ENCODE data around the gene GTPBP1. TPM values are rescaled to one million over a fixed set of nuclear protein-coding genes. Genes with fewer than 3 reads are reported as not detected.

GTPBP1 gene
- polyA plus RNA-seq, 1 of the 3 experiments (the other 2 are of a cell fraction) = 15.2 TPM

DNA sequence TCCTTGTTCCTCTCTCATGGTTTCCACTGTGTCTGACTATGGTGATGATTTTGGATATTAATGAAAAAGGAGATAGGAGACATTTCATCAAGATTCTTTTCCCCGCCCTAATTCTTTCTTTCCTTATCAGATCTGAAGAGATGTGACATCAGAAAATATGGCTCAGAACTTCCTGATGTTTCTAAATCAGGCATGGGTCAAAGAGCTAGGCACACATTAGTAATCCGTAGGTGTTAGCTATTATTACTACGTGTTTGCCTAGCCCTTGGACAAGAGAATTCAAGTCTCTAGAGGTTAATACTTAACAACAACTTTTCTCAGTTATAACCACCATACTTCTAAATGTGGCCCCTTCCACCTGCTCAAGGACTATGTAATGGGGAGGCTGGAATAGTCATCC is 10.8 kb upstream of the GTPBP1 start:
- Histone ChIP-seq H3K9me2 (no peaks in the 10 kb centered on the region), H3K4me1 (ENCODE audit: control insufficient read depth in 1 of 2, insufficient read depth in 2 of 2, low read depth in 1 of 2, low read length in 1 of 2) (peaks cover 5 to 20% of the 10 kb centered on the region in 2 experiments; a peak in 2 of 4 replicates), H4K20me1 (ENCODE audit: insufficient read depth) (no peaks in the 10 kb centered on the region), H3K36me3 (replicated peaks in 1 of 2; ENCODE audit: control insufficient read depth in 1 of 2, insufficient read depth in 2 of 2, low read length in 1 of 2) (no peaks in the 10 kb centered on the region), H3K79me2 (ENCODE audit: insufficient read depth) (peaks cover 90% of the 10 kb centered on the region), H3F3A (replicated peaks; ENCODE audit: insufficient read depth) (peaks cover 29% of the 10 kb centered on the region), H3K4me2 (no peak overlapping the region), H3K27ac (ENCODE audit: low read depth in 2 of 2, low read length in 1 of 2) (no peak overlapping the region), H3K9me3 (no peaks in the 10 kb centered on the region), H3K9ac (no peak overlapping the region), H3K27me3 (ENCODE audit: insufficient read depth) (no peaks in the 10 kb centered on the region), H2AFZ (ENCODE audit: low read depth) (no peak overlapping the region), H3K4me3 (ENCODE audit: low read depth in 2 of 2, low read length in 1 of 2) (no peak overlapping the region)
- POLR2A ChIA-PET = no interaction called here
- WGBS (ENCODE audit: low lambda C conversion rate) = 88% methylated on average over 3 of the region's 3 CpGs
- CTCF ChIA-PET = no interaction called here
- TF ChIP-seq, protein P1, sequence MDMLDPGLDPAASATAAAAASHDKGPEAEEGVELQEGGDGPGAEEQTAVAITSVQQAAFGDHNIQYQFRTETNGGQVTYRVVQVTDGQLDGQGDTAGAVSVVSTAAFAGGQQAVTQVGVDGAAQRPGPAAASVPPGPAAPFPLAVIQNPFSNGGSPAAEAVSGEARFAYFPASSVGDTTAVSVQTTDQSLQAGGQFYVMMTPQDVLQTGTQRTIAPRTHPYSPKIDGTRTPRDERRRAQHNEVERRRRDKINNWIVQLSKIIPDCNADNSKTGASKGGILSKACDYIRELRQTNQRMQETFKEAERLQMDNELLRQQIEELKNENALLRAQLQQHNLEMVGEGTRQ (IDR thresholded peaks at IDR 0.05; ENCODE audit: borderline replicate concordance, low read depth, low read length) = no peak
- no peak for TF ChIP-seq FOXJ3 (CRISPR knock-in tag; IDR thresholded peaks at IDR 0.05)
- TF ChIP-seq RFX5 (IDR thresholded peaks at IDR 0.05; ENCODE audit: low read length) = no peak
- TF ChIP-seq RAD21 (IDR thresholded peaks at IDR 0.05; ENCODE audit: low read length) = no peak
- no peak for TF ChIP-seq JUND (IDR thresholded peaks at IDR 0.05)
- TF ChIP-seq FOSL2 (IDR thresholded peaks at IDR 0.05; ENCODE audit: borderline replicate concordance, low read depth) = no peak
- no peak for TF ChIP-seq SIN3A (IDR thresholded peaks at IDR 0.05; ENCODE audit: borderline replicate concordance, low read depth, low read length)
- TF ChIP-seq, protein P2, sequence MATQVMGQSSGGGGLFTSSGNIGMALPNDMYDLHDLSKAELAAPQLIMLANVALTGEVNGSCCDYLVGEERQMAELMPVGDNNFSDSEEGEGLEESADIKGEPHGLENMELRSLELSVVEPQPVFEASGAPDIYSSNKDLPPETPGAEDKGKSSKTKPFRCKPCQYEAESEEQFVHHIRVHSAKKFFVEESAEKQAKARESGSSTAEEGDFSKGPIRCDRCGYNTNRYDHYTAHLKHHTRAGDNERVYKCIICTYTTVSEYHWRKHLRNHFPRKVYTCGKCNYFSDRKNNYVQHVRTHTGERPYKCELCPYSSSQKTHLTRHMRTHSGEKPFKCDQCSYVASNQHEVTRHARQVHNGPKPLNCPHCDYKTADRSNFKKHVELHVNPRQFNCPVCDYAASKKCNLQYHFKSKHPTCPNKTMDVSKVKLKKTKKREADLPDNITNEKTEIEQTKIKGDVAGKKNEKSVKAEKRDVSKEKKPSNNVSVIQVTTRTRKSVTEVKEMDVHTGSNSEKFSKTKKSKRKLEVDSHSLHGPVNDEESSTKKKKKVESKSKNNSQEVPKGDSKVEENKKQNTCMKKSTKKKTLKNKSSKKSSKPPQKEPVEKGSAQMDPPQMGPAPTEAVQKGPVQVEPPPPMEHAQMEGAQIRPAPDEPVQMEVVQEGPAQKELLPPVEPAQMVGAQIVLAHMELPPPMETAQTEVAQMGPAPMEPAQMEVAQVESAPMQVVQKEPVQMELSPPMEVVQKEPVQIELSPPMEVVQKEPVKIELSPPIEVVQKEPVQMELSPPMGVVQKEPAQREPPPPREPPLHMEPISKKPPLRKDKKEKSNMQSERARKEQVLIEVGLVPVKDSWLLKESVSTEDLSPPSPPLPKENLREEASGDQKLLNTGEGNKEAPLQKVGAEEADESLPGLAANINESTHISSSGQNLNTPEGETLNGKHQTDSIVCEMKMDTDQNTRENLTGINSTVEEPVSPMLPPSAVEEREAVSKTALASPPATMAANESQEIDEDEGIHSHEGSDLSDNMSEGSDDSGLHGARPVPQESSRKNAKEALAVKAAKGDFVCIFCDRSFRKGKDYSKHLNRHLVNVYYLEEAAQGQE (IDR thresholded peaks at IDR 0.05; ENCODE audit: low read depth, low read length) = no peak
- TF ChIP-seq TAF1 (IDR thresholded peaks at IDR 0.05; ENCODE audit: borderline replicate concordance, low read depth, low read length) = no peak
- no peak for TF ChIP-seq SMC3 (IDR thresholded peaks at IDR 0.05; ENCODE audit: low read depth, low read length)
- TF ChIP-seq, protein P3, sequence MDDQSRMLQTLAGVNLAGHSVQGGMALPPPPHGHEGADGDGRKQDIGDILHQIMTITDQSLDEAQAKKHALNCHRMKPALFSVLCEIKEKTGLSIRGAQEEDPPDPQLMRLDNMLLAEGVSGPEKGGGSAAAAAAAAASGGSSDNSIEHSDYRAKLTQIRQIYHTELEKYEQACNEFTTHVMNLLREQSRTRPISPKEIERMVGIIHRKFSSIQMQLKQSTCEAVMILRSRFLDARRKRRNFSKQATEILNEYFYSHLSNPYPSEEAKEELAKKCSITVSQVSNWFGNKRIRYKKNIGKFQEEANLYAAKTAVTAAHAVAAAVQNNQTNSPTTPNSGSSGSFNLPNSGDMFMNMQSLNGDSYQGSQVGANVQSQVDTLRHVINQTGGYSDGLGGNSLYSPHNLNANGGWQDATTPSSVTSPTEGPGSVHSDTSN (IDR thresholded peaks at IDR 0.05) = no peak
- no peak for TF ChIP-seq MEF2A (IDR thresholded peaks at IDR 0.05; ENCODE audit: borderline replicate concordance, low read depth)
- no peak for TF ChIP-seq EP300 (IDR thresholded peaks at IDR 0.05; ENCODE audit: borderline replicate concordance in 1 of 2, low read depth in 1 of 2, low read length in 1 of 2)
- TF ChIP-seq GABPA (IDR thresholded peaks at IDR 0.05; ENCODE audit: low read depth) = no peak
- no peak for TF ChIP-seq FOXM1 (IDR thresholded peaks at IDR 0.05; ENCODE audit: low read depth)
- no peak for TF ChIP-seq YY1 (IDR thresholded peaks at IDR 0.05; ENCODE audit: low read depth)
- no peak for DNase-seq
